SU-DHL-6 (cell line): ENCODE results near the gene STPG3.

Experiments
- H2AFZ ChIP-seq: fragments of 200-600 bp; sonication (generic); 2 replicates; pipeline ENCODE4 v1.6.1; 2014; ENCODE audit warnings: low read depth, mild to moderate bottlenecking, moderate library complexity, mixed read lengths, antibody characterized with exemption, low read length; ENCODE audit not compliant: severe bottlenecking
- H3F3A ChIP-seq: fragments of 200-600 bp; shearing (Covaris generic); 2 replicates; pipeline ENCODE4 v1.6.0; 2016; ENCODE audit warnings: antibody characterized with exemption, mild to moderate bottlenecking; ENCODE audit not compliant: insufficient read depth
- H3K27ac ChIP-seq: fragments of 200-600 bp; sonication (generic); 2 replicates; pipeline ENCODE4 v1.5.1; 2016; ENCODE audit warnings: low read depth, mild to moderate bottlenecking, low read length, moderate library complexity, mixed read lengths
- H3K27me3 ChIP-seq: fragments of 200-600 bp; sonication (generic), shearing (Covaris generic); 2 replicates; pipeline ENCODE4 v1.6.0; 2014; ENCODE audit warnings: mild to moderate bottlenecking, low read length
- H3K36me3 ChIP-seq: fragments of 200-600 bp; sonication (generic); 2 replicates; pipeline ENCODE4 v1.6.1; 2014; ENCODE audit warnings: mild to moderate bottlenecking, low read length, mixed read lengths
- H3K4me2 ChIP-seq: fragments of 300-600, 200-600 bp; shearing (Covaris generic), sonication (generic); 2 replicates; pipeline ENCODE4 v1.6.0; 2014; ENCODE audit warnings: low read length, low read depth, mild to moderate bottlenecking; ENCODE audit not compliant: poor library complexity, severe bottlenecking
- H3K4me3 ChIP-seq: fragments of 200-600 bp; sonication (generic); 2 replicates; pipeline ENCODE4 v1.5.1; 2014; ENCODE audit warnings: antibody characterized with exemption, low read length, mild to moderate bottlenecking, mixed read lengths; ENCODE audit not compliant: insufficient read depth, poor library complexity, severe bottlenecking
- H3K79me2 ChIP-seq: fragments of 200-600 bp; sonication (generic); 2 replicates; pipeline ENCODE4 v1.6.1; 2014; ENCODE audit warnings: mild to moderate bottlenecking, low read length, moderate library complexity; ENCODE audit not compliant: insufficient read depth
- H3K9ac ChIP-seq: fragments of 200-600 bp; sonication (generic); 2 replicates; pipeline ENCODE4 v1.7.0; 2014; ENCODE audit warnings: mild to moderate bottlenecking, low read length
- H3K9me2 ChIP-seq: fragments of 200-600 bp; sonication (generic); replicated peaks from 2 replicates; pipeline ENCODE4 v1.6.1; 2014; ENCODE audit warnings: low read length; ENCODE audit not compliant: insufficient read depth
- H3K9me3 ChIP-seq: fragments of 200-600 bp; sonication (generic); 2 replicates; pipeline ENCODE4 v1.6.1; 2014; ENCODE audit warnings: low read length, mixed read lengths; ENCODE audit not compliant: insufficient read depth
- H4K20me1 ChIP-seq: fragments of 200-600 bp; sonication (generic); 2 replicates; pipeline ENCODE4 v1.6.1; 2014; ENCODE audit warnings: low read depth, mild to moderate bottlenecking, antibody characterized with exemption, low read length, moderate library complexity, mixed read lengths
- EZH2phosphoT487 ChIP-seq: fragments of 200-600 bp; sonication (generic), shearing (Covaris generic); conservative IDR thresholded peaks from 2 replicates; pipeline ENCODE4 v1.6.1; 2018; ENCODE audit warnings: mild to moderate bottlenecking, antibody characterized with exemption, low read length, moderate library complexity, mixed read lengths
- TF ChIP-seq, protein P1 (sequence below): fragments of 200-600 bp; sonication (generic); IDR thresholded peaks from one replicate; pipeline ENCODE4 v1.5.1; 2017; ENCODE audit warnings: antibody characterized with exemption, mild to moderate bottlenecking, low read length, moderate library complexity; ENCODE audit not compliant: insufficient read depth, poor library complexity, severe bottlenecking

Gene STPG3

DNA sequence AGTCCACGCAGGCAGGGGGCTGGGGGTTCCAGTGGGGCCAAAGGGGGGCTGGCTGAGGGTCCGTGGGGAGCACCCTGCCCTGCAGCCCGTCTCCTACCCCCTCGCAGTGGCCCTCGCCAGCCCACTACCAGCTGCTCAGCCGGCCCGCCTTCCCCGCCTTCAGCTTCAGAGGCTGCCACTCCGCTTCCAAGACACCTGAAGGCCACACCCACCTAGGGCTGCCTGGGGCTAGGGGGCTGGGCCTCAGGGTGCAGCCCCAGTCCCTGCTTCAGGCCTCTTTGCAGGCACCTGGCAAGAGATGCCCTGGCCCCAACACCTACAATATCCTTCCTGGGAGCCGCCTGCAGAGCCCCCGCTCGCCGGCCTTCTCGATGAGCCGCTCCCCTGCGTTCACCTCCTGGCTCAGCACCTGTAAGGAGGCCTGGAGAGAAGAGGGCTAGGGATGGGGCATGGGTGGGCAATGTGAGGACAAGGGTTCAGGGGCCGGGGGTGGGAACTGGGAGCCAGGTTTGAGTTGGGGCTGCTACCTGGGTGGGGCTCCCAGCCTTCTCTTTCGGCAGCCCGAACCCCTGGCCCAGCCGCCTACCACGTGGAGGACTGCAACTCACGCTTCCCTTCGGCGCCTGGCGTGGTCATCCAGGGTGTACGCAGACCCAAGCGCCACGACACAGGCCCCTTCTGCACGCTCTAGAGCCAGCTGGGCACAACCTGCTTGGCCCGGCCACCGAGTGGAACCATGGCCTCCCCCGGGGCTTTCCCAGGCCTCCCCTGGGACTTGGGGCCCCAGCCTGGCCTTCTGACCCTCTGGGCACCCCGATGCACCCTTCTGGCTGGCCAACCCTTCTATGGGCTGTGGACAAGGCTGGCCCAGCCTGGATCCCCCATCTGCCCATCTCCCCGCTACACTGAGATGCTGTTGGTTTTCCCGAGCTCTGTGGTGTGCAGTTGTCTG is 1.7 kb downstream of the STPG3 start:
- Histone ChIP-seq H3K79me2 (peaks cover 15% of the 10 kb centered on the region), H3K27me3 (no peaks in the 10 kb centered on the region), H3K27ac (no peak overlapping the region), H3K9me2 (no peaks in the 10 kb centered on the region), H3K9me3 (no peaks in the 10 kb centered on the region), H3F3A (no peaks in the 10 kb centered on the region), H3K9ac (no peak overlapping the region), H3K4me2 (no peak overlapping the region), H2AFZ (no peak overlapping the region), H3K4me3 (no peak overlapping the region), H3K36me3 (no peaks in the 10 kb centered on the region), H4K20me1 (no peaks in the 10 kb centered on the region)
- TF ChIP-seq EZH2phosphoT487 = no peak
- TF ChIP-seq, protein P1, sequence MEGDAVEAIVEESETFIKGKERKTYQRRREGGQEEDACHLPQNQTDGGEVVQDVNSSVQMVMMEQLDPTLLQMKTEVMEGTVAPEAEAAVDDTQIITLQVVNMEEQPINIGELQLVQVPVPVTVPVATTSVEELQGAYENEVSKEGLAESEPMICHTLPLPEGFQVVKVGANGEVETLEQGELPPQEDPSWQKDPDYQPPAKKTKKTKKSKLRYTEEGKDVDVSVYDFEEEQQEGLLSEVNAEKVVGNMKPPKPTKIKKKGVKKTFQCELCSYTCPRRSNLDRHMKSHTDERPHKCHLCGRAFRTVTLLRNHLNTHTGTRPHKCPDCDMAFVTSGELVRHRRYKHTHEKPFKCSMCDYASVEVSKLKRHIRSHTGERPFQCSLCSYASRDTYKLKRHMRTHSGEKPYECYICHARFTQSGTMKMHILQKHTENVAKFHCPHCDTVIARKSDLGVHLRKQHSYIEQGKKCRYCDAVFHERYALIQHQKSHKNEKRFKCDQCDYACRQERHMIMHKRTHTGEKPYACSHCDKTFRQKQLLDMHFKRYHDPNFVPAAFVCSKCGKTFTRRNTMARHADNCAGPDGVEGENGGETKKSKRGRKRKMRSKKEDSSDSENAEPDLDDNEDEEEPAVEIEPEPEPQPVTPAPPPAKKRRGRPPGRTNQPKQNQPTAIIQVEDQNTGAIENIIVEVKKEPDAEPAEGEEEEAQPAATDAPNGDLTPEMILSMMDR = no peak

DNA sequence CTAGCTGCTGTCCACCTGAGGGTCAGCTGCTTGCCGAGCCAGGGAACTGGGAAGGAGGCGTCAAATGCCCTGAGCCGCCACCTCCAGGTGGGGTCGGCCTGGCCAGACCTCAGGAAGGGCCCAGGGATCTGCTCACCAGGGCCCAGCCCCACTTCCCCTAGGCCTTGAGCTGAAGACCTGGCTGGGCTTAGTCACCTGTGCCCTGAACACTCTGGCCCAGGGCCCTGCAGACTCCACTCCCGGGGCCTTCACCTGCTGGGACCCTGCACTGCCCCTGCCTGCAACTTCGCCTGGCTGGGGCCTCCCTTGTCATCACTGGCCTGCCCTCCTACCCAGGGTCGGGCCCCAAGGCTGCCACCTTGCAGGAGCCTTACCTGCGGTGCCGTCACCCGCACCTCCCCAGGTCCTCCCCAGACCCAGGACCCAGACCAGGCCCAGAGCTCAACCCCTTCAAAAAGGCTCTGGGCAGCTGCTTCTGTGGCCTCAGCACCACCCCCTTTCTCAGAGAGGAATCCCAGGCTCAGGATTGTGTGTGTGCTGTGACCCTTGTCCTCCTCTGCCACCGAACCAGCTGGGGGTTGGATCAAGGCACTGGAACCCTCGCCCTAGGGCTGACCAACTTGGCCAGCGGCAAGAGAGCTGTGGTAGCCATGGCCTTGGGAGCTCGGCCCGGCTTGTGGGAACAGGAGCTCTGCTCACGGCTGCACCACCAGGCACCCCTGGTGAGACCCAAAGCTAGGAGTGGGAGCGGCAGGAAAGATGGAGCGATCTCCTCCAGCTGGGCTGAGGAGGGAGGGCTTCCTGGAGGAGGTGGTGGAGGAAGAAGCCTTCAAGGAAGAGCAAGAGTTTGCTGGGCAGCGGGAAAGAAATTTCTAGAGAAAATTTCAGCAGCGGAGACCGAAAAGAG is 2.9 kb downstream of the STPG3 start:
- Histone ChIP-seq H3F3A (no peaks in the 10 kb centered on the region), H3K9me2 (no peaks in the 10 kb centered on the region), H3K9me3 (no peaks in the 10 kb centered on the region), H3K27ac (no peak overlapping the region), H4K20me1 (no peaks in the 10 kb centered on the region), H3K36me3 (no peaks in the 10 kb centered on the region), H3K27me3 (no peaks in the 10 kb centered on the region), H3K79me2 (peaks cover 15% of the 10 kb centered on the region), H3K4me2 (peak overlapping the region; percentile 93), H3K9ac (peak overlapping the region; percentile 100), H3K4me3 (peak overlapping the region; percentile 78), H2AFZ (no peak overlapping the region)
- TF ChIP-seq, protein P1 = no peak
- no peak for TF ChIP-seq EZH2phosphoT487

DNA sequence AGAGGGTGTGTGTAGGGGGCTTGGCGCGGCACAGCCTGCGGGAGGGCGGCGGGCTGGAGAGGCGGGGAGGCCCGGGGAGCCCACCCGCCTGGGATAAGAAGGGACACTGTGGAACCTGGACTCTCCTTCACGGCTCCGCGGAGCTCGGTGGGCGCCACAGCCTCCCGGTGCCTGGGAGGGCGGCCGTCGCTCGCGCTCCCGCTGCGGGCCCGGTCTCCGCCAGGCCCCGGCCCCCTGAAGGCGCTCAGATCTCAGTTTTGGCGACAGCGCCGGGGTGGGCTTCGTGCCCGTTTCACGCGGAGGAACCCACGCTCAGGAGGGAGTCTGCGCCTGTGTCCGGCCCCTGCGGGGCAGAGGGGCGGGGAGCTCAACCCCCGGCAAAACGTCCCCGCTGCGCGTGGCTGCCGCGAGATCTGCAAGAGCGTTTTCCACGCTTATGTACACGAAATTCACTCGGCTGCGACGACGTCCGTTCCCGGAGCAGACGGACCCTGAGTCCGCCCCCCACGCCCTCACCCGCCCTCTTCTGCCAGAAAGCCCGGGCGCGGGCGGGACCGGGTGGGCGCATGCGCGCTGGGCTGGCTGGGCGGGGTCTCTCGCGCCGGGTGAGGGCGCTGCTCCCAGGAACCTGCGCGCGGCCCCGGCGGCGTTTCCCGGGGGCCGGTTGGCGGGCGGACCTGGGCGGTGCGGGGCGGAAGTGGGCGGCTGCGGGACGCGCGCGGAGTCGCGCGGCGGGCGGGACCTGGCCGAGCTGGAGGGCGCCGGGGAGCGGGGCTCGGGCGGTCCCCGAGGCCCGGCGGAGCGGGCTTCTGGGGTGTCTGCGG is 3.8 kb downstream of the STPG3 start, which contains the start of gene NELFB:
TSS of gene NELFB (plus strand) at position 704 of the 824 bp plus-strand sequence.
- H4K20me1 ChIP-seq = no peaks in the 10 kb centered on the region
- H3K9me2 ChIP-seq = no peaks in the 10 kb centered on the region
- peak within 1 kb of the TSS; percentile 100 for H3K9ac ChIP-seq
- H3K27me3 ChIP-seq = no peaks in the 10 kb centered on the region
- H3F3A ChIP-seq = no peaks in the 10 kb centered on the region
- peak within 1 kb of the TSS; percentile 99 for H3K4me3 ChIP-seq
- peak within 1 kb of the TSS; percentile 96 for H3K4me2 ChIP-seq
- H3K36me3 ChIP-seq = no peaks in the 10 kb centered on the region
- TF ChIP-seq EZH2phosphoT487 = no peak
- TF ChIP-seq, protein P1 = no peak
- no peaks in the 10 kb centered on the region for H3K9me3 ChIP-seq
- H2AFZ ChIP-seq = peak within 1 kb of the TSS; percentile 98
- H3K27ac ChIP-seq = peak within 1 kb of the TSS; percentile 69
- peaks cover 15% of the 10 kb centered on the region for H3K79me2 ChIP-seq
